IMR-90 (cell line): ENCODE measurements around the gene CDK1. TPM values are rescaled to one million over a fixed set of nuclear protein-coding genes. Genes with fewer than 3 reads are reported as not detected.

Source experiments
- ATAC-seq: fragments of 200-7000 bp; cut with Tn5 transposase; 2 replicates; pipeline ENCODE4 v1.9.1; 2020; ENCODE audit warnings: low read depth, mild to moderate bottlenecking, moderate library complexity
- BruUV-seq: library from RNA; stranded (reverse); fragments of 400-500 nt; replicated peaks from 2 replicates; lab custom pipeline; 2021; lab: Mats Ljungman, UMichigan
- CTCF ChIA-PET: fragments of 300-600 bp; formaldehyde crosslinking; extraction: SDS; loops from one replicate; lab custom pipeline; 2021; ENCODE audit warnings: antibody characterized with exemption; lab: Yijun Ruan, JAX
- POLR2A ChIA-PET: fragments of 300-600 bp; sonication (Branson Sonifier 250); formaldehyde crosslinking; loops from one replicate; lab custom pipeline; 2022; ENCODE audit warnings: antibody characterized with exemption; ENCODE audit not compliant: unreplicated experiment; lab: Charles Lee
- DNase-seq: peaks from one replicate; pipeline ENCODE4 v3.0.0; 2013
- H2AFZ ChIP-seq: replicated peaks from 2 replicates; pipeline ENCODE3; 2013; ENCODE audit warnings: low read length, mild to moderate bottlenecking; ENCODE audit not compliant: poor library complexity
- H2AK5ac ChIP-seq: 2 replicates; pipeline ENCODE4 v1.6.1; 2013; ENCODE audit warnings: low read depth, low read length, inconsistent platforms
- H2AK9ac ChIP-seq: replicated peaks from 2 replicates; pipeline ENCODE3; 2013; ENCODE audit warnings: mild to moderate bottlenecking, low read depth, low read length, moderate library complexity; ENCODE audit not compliant: poor library complexity
- H2BK120ac ChIP-seq: 2 replicates; pipeline ENCODE4 v1.6.1; 2013; ENCODE audit warnings: low read depth, low read length, inconsistent platforms
- H2BK15ac ChIP-seq: 3 replicates; pipeline ENCODE4 v1.6.1; 2013; ENCODE audit warnings: low read depth, low read length, inconsistent platforms
- H2BK20ac ChIP-seq: 2 replicates; pipeline ENCODE4 v1.6.1; 2013; ENCODE audit warnings: low read depth, mild to moderate bottlenecking, inconsistent platforms, low read length, moderate library complexity
- H2BK5ac ChIP-seq: 2 replicates; pipeline ENCODE4 v1.6.1; 2013; ENCODE audit warnings: mild to moderate bottlenecking, low read depth, low read length, inconsistent platforms; ENCODE audit not compliant: poor library complexity, severe bottlenecking
- H3K14ac ChIP-seq: replicated peaks from 2 replicates; pipeline ENCODE4 v1.6.1; 2013; ENCODE audit warnings: low read depth, low read length, inconsistent platforms
- H3K18ac ChIP-seq: 2 replicates; pipeline ENCODE4 v1.6.1; 2013; ENCODE audit warnings: low read depth, low read length, control low read depth
- H3K23ac ChIP-seq: 2 replicates; pipeline ENCODE4 v1.6.1; 2013; ENCODE audit warnings: low read depth, low read length, inconsistent platforms
- H3K27ac ChIP-seq: 2 replicates; pipeline ENCODE4 v1.5.1; 2013; ENCODE audit warnings: mild to moderate bottlenecking, control low read depth, low read length; ENCODE audit not compliant: insufficient read depth
- H3K27me3 ChIP-seq: 2 replicates; pipeline ENCODE4 v1.6.1; 2013; ENCODE audit warnings: low read length; ENCODE audit not compliant: control insufficient read depth, insufficient read depth
- H3K36me3 ChIP-seq: 2 replicates; pipeline ENCODE4 v1.6.1; 2013; ENCODE audit warnings: low read length, mixed read lengths; ENCODE audit not compliant: control insufficient read depth, insufficient read depth
- H3K4ac ChIP-seq: 2 replicates; pipeline ENCODE4 v1.6.1; 2013; ENCODE audit warnings: low read depth, low read length, inconsistent platforms
- H3K4me1 ChIP-seq: 2 replicates; pipeline ENCODE4 v1.6.1; 2013; ENCODE audit warnings: low read length, mixed read lengths; ENCODE audit not compliant: control insufficient read depth, insufficient read depth
- H3K4me2 ChIP-seq: 2 replicates; pipeline ENCODE4 v1.6.1; 2013; ENCODE audit warnings: low read depth, mild to moderate bottlenecking, control low read depth, low read length, moderate library complexity
- H3K4me3 ChIP-seq: 2 replicates; pipeline ENCODE4 v1.5.1; 2013; ENCODE audit warnings: low read depth, mild to moderate bottlenecking, control low read depth, low read length, moderate library complexity; ENCODE audit not compliant: insufficient read depth
- H3K56ac ChIP-seq: 2 replicates; pipeline ENCODE4 v1.6.1; 2013; ENCODE audit warnings: low read length, inconsistent platforms; ENCODE audit not compliant: insufficient read depth; ENCODE audit errors: extremely low read depth
- H3K79me1 ChIP-seq, 2 experiments: 2 replicates each; pipeline ENCODE4 v1.6.1; 2013; ENCODE audit warnings: low read length in 2 of 2, inconsistent platforms in 1 of 2, low read depth in 1 of 2
- H3K9ac ChIP-seq: 2 replicates; pipeline ENCODE4 v1.6.1; 2013; ENCODE audit warnings: low read depth, low read length, control low read depth
- H3K9me1 ChIP-seq: 2 replicates; pipeline ENCODE4 v1.6.1; 2013; ENCODE audit warnings: low read length, inconsistent platforms; ENCODE audit not compliant: insufficient read depth
- H3K9me3 ChIP-seq: 2 replicates; pipeline ENCODE4 v1.6.1; 2013; ENCODE audit warnings: low read length; ENCODE audit not compliant: control insufficient read depth, insufficient read depth
- H4K20me1 ChIP-seq: 2 replicates; pipeline ENCODE4 v1.6.1; 2013; ENCODE audit warnings: low read length, inconsistent platforms; ENCODE audit not compliant: insufficient read depth
- H4K5ac ChIP-seq: 2 replicates; pipeline ENCODE4 v1.6.1; 2013; ENCODE audit warnings: mild to moderate bottlenecking, low read depth, low read length, control low read depth
- H4K8ac ChIP-seq, 2 experiments: 2 replicates each; pipeline ENCODE4 v1.6.1; 2013; ENCODE audit warnings: low read depth in 2 of 2, low read length in 2 of 2, control low read depth in 1 of 2, inconsistent platforms in 1 of 2
- H4K91ac ChIP-seq: 2 replicates; pipeline ENCODE4 v1.6.1; 2013; ENCODE audit warnings: low read depth, low read length, inconsistent platforms; ENCODE audit not compliant: insufficient read depth
- MAFK ChIP-seq: IDR thresholded peaks from 2 replicates; pipeline ENCODE4 v1.6.1; 2012; ENCODE audit warnings: low read depth, low read length, improper control_type of control experiment
- RCOR1 ChIP-seq: IDR thresholded peaks from 2 replicates; pipeline ENCODE4 v1.6.1; 2012; ENCODE audit warnings: mild to moderate bottlenecking, low read length, improper control_type of control experiment; ENCODE audit not compliant: insufficient replicate concordance
- RFX5 ChIP-seq: IDR thresholded peaks from 2 replicates; pipeline ENCODE4 v1.8.0; 2012; ENCODE audit warnings: low read depth, mild to moderate bottlenecking, low read length, moderate library complexity
- SMC3 ChIP-seq: fragments of 150-350 bp; IDR thresholded peaks from 2 replicates; pipeline ENCODE4 v1.6.1; 2016; ENCODE audit warnings: low read depth, mild to moderate bottlenecking, antibody characterized with exemption, low read length, moderate library complexity
- dilution Hi-C: fragments of 300-500 bp; cut with HindIII; formaldehyde crosslinking; loops from one replicate; pipeline ENCODE4 v1.14.3; 2018; ENCODE audit warnings: low sequenced_read_pairs; ENCODE audit not compliant: unreplicated experiment
- in situ Hi-C: fragments of 300-500 bp; cut with MboI; formaldehyde crosslinking; loops from 3 replicates; pipeline ENCODE4 v1.14.3; 2019; ENCODE audit warnings: low sequenced_read_pairs, inconsistent platforms, mixed read lengths
- intact Hi-C: fragments of 100-400 bp; cut with micrococcal nuclease; formaldehyde crosslinking; loops from 2 replicates; pipeline ENCODE4 v1.10.0; 2022
- polyA plus RNA-seq, 3 experiments: library from polyadenylated mRNA; depleted of rRNA; stranded (reverse); fragments of >200 nt; gene quantifications; 2 replicates each; pipeline ENCODE4 v1.2.3, GENCODE V29; 2012; ENCODE audit warnings: low replicate concordance in 1 of 3
- total RNA-seq: library from RNA; depleted of rRNA; stranded (reverse); fragments of >200 nt; gene quantifications from 2 replicates; pipeline ENCODE4 v1.2.3, GENCODE V29; 2012
- TF ChIP-seq, protein P1 (sequence below): fragments of 150-350 bp; IDR thresholded peaks from 2 replicates; pipeline ENCODE4 v1.6.1; 2016; ENCODE audit warnings: low read depth, mild to moderate bottlenecking, low read length, moderate library complexity, borderline replicate concordance

Gene CDK1
- total and polyA plus RNA-seq, 2 of the 4 experiments (the other 2 are of a cell fraction): 21.9 to 28.1 TPM

DNA sequence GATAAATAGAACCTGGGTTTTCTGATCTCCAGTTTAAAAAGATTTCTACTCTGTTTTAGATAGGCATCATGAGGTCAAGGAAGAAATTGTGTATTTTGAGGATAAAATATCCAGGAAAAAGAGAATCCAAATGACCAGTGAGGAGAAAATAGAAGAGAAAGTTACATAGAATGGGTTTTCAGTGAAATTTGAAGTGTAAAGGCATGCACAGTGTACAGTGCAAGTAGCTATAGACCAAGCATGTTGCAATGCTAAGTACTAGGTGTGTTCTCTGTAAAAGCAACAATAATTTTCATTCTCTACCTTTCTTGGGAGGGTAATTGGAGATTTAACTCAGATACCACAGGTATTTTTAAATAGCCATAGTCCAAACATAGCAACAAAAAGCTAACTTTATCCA lies 22.6 kb downstream of the CDK1 start:
- intact Hi-C loops (loop anchor here (10.0 kb wide), 1 partner anchor 1464 kb away; the partner anchor contains the start of gene RTKN2), in situ Hi-C loops (loop anchor here (25.0 kb wide), 2 partner anchors 1236 to 1436 kb away; no protein-coding TSS in a partner anchor), dilution Hi-C loops (no loop called here)
- H3K79me1 ChIP-seq: peaks cover 7 to 12% of the 10 kb centered on the region in 2 experiments; a peak in 3 of 4 replicates
- POLR2A ChIA-PET: no interaction called here
- H3K56ac ChIP-seq: no peak overlapping the region
- no peaks in the 10 kb centered on the region for H4K20me1 ChIP-seq
- H3K4ac ChIP-seq: no peak overlapping the region
- ATAC-seq: no peak
- no TSS peak for BruUV-seq
- no peak overlapping the region for H2AK5ac ChIP-seq
- H2BK120ac ChIP-seq: 0 out of 2 replicates have a peak overlapping the region, but pooled peaks have one; percentile 42
- H3K9me3 ChIP-seq: no peaks in the 10 kb centered on the region
- no peak overlapping the region for H3K27ac ChIP-seq
- no peaks in the 10 kb centered on the region for H3K36me3 ChIP-seq
- H4K91ac ChIP-seq: no peak overlapping the region
- H3K4me2 ChIP-seq: no peak overlapping the region
- peak overlapping the region; percentile 77 for H3K18ac ChIP-seq
- no peak overlapping the region for H3K23ac ChIP-seq
- no peak overlapping the region for H4K8ac ChIP-seq
- no peak overlapping the region for H3K9ac ChIP-seq
- DNase-seq: no peak
- H2BK20ac ChIP-seq: no peak overlapping the region
- no peak overlapping the region for H2AFZ ChIP-seq
- H3K9me1 ChIP-seq: 0 out of 2 replicates have a peak, but pooled peaks cover 3% of the 10 kb centered on the region
- H2AK9ac ChIP-seq: no peak overlapping the region
- no peak overlapping the region for H4K5ac ChIP-seq
- CTCF ChIA-PET: interaction anchor here (0.7 to 1.4 kb wide), 5 partner anchors 9 to 335 kb away, joined by 3 to 4 read pairs (median 3); no protein-coding TSS in a partner anchor
- no peaks in the 10 kb centered on the region for H3K27me3 ChIP-seq
- no peak overlapping the region for H3K4me3 ChIP-seq
- H3K4me1 ChIP-seq: peaks cover 3% of the 10 kb centered on the region; the same call in 1 of the 2 replicates
- no peak for TF ChIP-seq MAFK
- TF ChIP-seq SMC3: no peak
- TF ChIP-seq, protein P1, sequence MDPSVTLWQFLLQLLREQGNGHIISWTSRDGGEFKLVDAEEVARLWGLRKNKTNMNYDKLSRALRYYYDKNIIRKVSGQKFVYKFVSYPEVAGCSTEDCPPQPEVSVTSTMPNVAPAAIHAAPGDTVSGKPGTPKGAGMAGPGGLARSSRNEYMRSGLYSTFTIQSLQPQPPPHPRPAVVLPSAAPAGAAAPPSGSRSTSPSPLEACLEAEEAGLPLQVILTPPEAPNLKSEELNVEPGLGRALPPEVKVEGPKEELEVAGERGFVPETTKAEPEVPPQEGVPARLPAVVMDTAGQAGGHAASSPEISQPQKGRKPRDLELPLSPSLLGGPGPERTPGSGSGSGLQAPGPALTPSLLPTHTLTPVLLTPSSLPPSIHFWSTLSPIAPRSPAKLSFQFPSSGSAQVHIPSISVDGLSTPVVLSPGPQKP: no peak
- TF ChIP-seq RCOR1: no peak
- TF ChIP-seq RFX5: no peak
- no peak overlapping the region for H2BK5ac ChIP-seq
- no peak overlapping the region for H2BK15ac ChIP-seq
- no peak overlapping the region for H3K14ac ChIP-seq
